Parathyroid adenoma (tissue), 2 donors: ENCODE results near the gene RBM18.

Experiments
- H2AFZ ChIP-seq: fragments of 300-600 bp; sonication (generic); one replicate; pipeline ENCODE4 v1.7.0; 2017; ENCODE audit warnings: antibody characterized with exemption, mild to moderate bottlenecking
- H3K27ac ChIP-seq: fragments of 300-600 bp; sonication (generic); one replicate; pipeline ENCODE4 v1.7.0; 2017
- H3K27me3 ChIP-seq: fragments of 300-600 bp; sonication (generic); one replicate; pipeline ENCODE4 v1.7.0; 2017; ENCODE audit warnings: low read length; ENCODE audit not compliant: control insufficient read depth, insufficient read depth
- H3K36me3 ChIP-seq: fragments of 300-600 bp; sonication (generic); one replicate; pipeline ENCODE4 v1.7.0; 2017; ENCODE audit warnings: low read length; ENCODE audit not compliant: control insufficient read depth, insufficient read depth
- H3K4me1 ChIP-seq: fragments of 300-600 bp; sonication (generic); one replicate; pipeline ENCODE4 v1.7.0; 2017; ENCODE audit warnings: control low read depth
- H3K4me2 ChIP-seq: fragments of 300-600 bp; sonication (generic); one replicate; pipeline ENCODE4 v1.7.0; 2017; ENCODE audit warnings: low read length
- H3K4me3 ChIP-seq: fragments of 300-600 bp; sonication (generic); one replicate; pipeline ENCODE4 v1.7.0; 2017; ENCODE audit warnings: low read depth, low read length
- H3K79me2 ChIP-seq: fragments of 300-600 bp; sonication (generic); one replicate; pipeline ENCODE4 v1.7.0; 2017; ENCODE audit warnings: control low read depth
- H3K9ac ChIP-seq: fragments of 300-600 bp; sonication (generic); one replicate; pipeline ENCODE4 v1.7.0; 2017; ENCODE audit warnings: mild to moderate bottlenecking
- H3K9me3 ChIP-seq: fragments of 300-600 bp; sonication (generic); one replicate; pipeline ENCODE4 v1.7.0; 2017; ENCODE audit warnings: low read length; ENCODE audit not compliant: control insufficient read depth
- TF ChIP-seq, protein P1 (sequence below): fragments of 300-600 bp; sonication (generic); IDR thresholded peaks from one replicate; pipeline ENCODE4 v1.7.0; 2017; ENCODE audit warnings: antibody characterized with exemption, mild to moderate bottlenecking
- donor health status: primary hyperparathyroidism.

Gene RBM18

DNA sequence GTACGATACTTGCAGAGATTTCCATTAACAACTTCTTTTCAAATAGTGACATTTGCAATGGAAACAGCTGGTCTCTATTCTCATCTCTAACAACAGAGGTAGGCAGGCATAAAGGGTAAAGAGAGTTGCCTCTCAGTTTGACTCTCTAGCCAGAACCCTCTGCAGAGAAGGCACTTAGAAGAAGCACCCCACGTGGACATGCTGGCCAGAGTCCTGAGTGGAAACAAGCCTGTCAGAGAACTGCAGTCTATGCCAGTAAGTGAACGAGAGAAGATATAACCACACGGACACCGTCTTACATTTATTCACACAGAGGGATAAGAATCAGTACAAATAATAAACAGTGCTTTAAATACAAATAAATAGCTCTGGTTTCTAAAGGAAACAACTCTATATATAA, 24.9 kb downstream of the RBM18 start:
- H3K36me3 ChIP-seq, result no peaks in the 10 kb centered on the region
- no peak overlapping the region for H3K27ac ChIP-seq
- TF ChIP-seq, protein P1, sequence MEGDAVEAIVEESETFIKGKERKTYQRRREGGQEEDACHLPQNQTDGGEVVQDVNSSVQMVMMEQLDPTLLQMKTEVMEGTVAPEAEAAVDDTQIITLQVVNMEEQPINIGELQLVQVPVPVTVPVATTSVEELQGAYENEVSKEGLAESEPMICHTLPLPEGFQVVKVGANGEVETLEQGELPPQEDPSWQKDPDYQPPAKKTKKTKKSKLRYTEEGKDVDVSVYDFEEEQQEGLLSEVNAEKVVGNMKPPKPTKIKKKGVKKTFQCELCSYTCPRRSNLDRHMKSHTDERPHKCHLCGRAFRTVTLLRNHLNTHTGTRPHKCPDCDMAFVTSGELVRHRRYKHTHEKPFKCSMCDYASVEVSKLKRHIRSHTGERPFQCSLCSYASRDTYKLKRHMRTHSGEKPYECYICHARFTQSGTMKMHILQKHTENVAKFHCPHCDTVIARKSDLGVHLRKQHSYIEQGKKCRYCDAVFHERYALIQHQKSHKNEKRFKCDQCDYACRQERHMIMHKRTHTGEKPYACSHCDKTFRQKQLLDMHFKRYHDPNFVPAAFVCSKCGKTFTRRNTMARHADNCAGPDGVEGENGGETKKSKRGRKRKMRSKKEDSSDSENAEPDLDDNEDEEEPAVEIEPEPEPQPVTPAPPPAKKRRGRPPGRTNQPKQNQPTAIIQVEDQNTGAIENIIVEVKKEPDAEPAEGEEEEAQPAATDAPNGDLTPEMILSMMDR, result no peak
- H3K9me3 ChIP-seq, result no peaks in the 10 kb centered on the region
- no peaks in the 10 kb centered on the region for H3K79me2 ChIP-seq
- H3K27me3 ChIP-seq, result no peaks in the 10 kb centered on the region
- no peaks in the 10 kb centered on the region for H3K4me1 ChIP-seq
- no peak overlapping the region for H3K9ac ChIP-seq
- H3K4me3 ChIP-seq, result no peak overlapping the region
- no peak overlapping the region for H3K4me2 ChIP-seq
- no peak overlapping the region for H2AFZ ChIP-seq

DNA sequence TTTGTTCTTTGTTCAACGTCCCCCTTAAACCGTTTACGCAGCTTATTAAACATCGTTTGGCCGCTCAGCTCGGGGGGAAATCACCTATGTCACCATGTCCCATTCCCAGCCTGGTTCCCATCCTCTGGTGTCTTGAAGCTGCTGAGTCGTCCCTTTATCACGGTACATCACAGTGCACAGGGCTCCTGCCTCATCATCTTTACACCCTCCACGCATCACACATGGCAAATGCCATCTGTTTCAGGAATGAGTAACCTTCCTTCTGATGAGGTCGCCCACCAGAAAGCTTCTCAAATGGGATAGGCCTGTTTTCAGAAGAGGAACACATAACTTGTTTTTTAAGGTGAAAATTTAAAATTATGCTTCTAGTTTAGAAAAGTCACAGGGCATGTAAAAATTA, 28.0 kb downstream of the RBM18 start:
- H3K27ac ChIP-seq, result no peak overlapping the region
- H3K79me2 ChIP-seq, result no peaks in the 10 kb centered on the region
- H3K4me2 ChIP-seq, result no peak overlapping the region
- TF ChIP-seq, protein P1, result no peak
- no peak overlapping the region for H2AFZ ChIP-seq
- H3K9me3 ChIP-seq, result no peaks in the 10 kb centered on the region
- H3K4me3 ChIP-seq, result no peak overlapping the region
- H3K9ac ChIP-seq, result no peak overlapping the region
- no peaks in the 10 kb centered on the region for H3K4me1 ChIP-seq
- no peaks in the 10 kb centered on the region for H3K36me3 ChIP-seq
- no peaks in the 10 kb centered on the region for H3K27me3 ChIP-seq

DNA sequence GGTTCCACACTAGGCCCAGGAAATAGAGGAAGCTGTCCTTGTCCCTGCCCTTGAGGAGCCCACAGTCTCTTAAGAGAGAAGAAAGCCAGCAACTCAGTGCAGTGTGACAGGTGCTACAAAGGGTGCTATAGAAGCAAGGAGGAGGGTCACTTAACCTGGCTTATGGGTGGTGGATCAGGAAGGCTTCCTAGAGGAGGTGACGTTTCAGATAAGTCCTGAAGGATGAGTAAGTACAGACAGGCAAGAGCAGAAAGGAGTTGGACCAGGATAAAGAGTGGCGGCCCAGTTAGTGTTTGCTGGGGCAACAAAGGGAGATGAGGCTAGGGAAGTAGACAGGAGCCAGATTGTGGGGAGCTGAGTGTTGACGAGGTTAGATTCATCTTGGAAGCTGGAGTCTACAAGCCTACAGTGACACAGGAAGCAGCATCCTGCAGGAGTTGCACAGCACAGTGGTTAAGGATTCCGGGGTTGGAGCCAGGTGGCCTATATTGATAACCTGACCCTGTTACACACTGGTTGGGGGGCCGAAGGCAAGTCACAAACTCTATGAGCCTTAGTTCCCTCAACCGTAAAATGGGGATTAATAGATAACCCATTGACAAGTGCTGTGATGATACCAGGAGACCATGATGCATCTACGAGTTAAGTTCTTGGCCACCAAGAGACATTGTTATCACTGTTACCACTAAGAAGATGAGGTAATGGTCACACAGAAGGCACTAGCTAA, 30.5 kb downstream of the RBM18 start:
- Histone ChIP-seq H3K9me3 (no peaks in the 10 kb centered on the region), H3K4me1 (no peaks in the 10 kb centered on the region), H3K4me3 (no peak overlapping the region), H3K27ac (no peak overlapping the region), H3K36me3 (no peaks in the 10 kb centered on the region), H2AFZ (no peak overlapping the region), H3K79me2 (no peaks in the 10 kb centered on the region), H3K9ac (no peak overlapping the region), H3K4me2 (no peak overlapping the region), H3K27me3 (no peaks in the 10 kb centered on the region)
- TF ChIP-seq, protein P1, result no peak

- no peak overlapping the region for H2AFZ ChIP-seq
- no peaks in the 10 kb centered on the region for H3K79me2 ChIP-seq
- H3K27ac ChIP-seq, result no peak overlapping the region
- H3K36me3 ChIP-seq, result no peaks in the 10 kb centered on the region
- no peaks in the 10 kb centered on the region for H3K27me3 ChIP-seq
- no peaks in the 10 kb centered on the region for H3K4me1 ChIP-seq
- H3K4me3 ChIP-seq, result no peak overlapping the region
- no peak overlapping the region for H3K9ac ChIP-seq
- TF ChIP-seq, protein P1, result no peak
- no peaks in the 10 kb centered on the region for H3K9me3 ChIP-seq
- H3K4me2 ChIP-seq, result no peak overlapping the region
These were observed 31.8 kb downstream of the RBM18 start for GRCh38 chr9:122232796-122233306.

DNA sequence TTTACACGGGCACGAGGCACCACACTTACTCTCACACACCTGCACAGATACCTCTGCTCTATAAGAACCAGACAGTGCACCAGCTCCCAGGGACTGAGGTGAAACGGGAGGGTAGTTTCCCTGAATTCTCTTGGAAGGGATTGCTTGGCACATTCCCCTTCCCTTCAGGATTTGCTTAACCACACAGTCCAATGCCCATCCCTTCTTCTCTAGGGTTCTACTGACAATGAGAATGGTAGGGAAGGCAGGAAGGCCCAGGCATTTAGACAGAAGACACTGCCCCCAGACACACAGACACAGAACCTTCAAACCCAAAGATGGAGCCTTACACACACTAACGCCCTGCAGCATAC, 35.2 kb downstream of the RBM18 start:
- Histone ChIP-seq H2AFZ (no peak overlapping the region), H3K4me1 (no peaks in the 10 kb centered on the region), H3K79me2 (no peaks in the 10 kb centered on the region), H3K27me3 (peaks cover 7% of the 10 kb centered on the region), H3K4me3 (no peak overlapping the region), H3K4me2 (no peak overlapping the region), H3K9me3 (no peaks in the 10 kb centered on the region), H3K9ac (no peak overlapping the region), H3K27ac (no peak overlapping the region), H3K36me3 (no peaks in the 10 kb centered on the region)
- TF ChIP-seq, protein P1, result no peak
